Activated CD4-positive, alpha-beta T cell treated with anti-CD3 and anti-CD28 coated beads, Interleukin-2, amount 50 U/mL, for 24 hours (primary cell): ENCODE data around the gene POPDC2.

Experiments
- DNase-seq, 2 donors: peaks; one replicate each; pipeline ENCODE4 v3.0.0-alpha.2; 2020; ENCODE audit warnings: low read depth in 1 of 2, low spot score in 1 of 2

Gene POPDC2

GRCh38 chr3:119672776-119673175, 12.4 kb upstream of the POPDC2 start:
- DNase-seq = no peak

- DNase-seq = no peak
Measured at GRCh38 chr3:119669906-119670570, 9.6 kb upstream of the POPDC2 start.

GRCh38 chr3:119665954-119666559, 5.7 kb upstream of the POPDC2 start:
- DNase-seq = no peak

- no peak for DNase-seq
Measured at GRCh38 chr3:119664850-119665379, 4.5 kb upstream of the POPDC2 start.

- DNase-seq = no peak
Measured at GRCh38 chr3:119664370-119664769, 4.0 kb upstream of the POPDC2 start.

- DNase-seq = no peak
Measured at GRCh38 chr3:119663885-119664284, 3.5 kb upstream of the POPDC2 start.

GRCh38 chr3:119662604-119663373, 2.4 kb upstream of the POPDC2 start:
- DNase-seq = no peak

- DNase-seq = no peak
Measured at GRCh38 chr3:119659606-119660291, 640 bp downstream of the POPDC2 start.

- no peak for DNase-seq
Measured at GRCh38 chr3:119658994-119659393, 1.4 kb downstream of the POPDC2 start.

- no peak for DNase-seq
Measured at GRCh38 chr3:119657887-119658702, 2.3 kb downstream of the POPDC2 start.

- no peak for DNase-seq
Measured at GRCh38 chr3:119653876-119654275, 6.5 kb downstream of the POPDC2 start.

GRCh38 chr3:119652306-119653033, 7.9 kb downstream of the POPDC2 start:
- DNase-seq = no peak

- no peak for DNase-seq
Measured at GRCh38 chr3:119649761-119650160, 10.6 kb downstream of the POPDC2 start.

- DNase-seq = no peak
Measured at GRCh38 chr3:119647843-119648575, 12.4 kb downstream of the POPDC2 start.

GRCh38 chr3:119647171-119647570, 13.2 kb downstream of the POPDC2 start:
- no peak for DNase-seq

- no peak for DNase-seq
Measured at GRCh38 chr3:119645813-119646212, 14.6 kb downstream of the POPDC2 start.

- no peak for DNase-seq
Measured at GRCh38 chr3:119644481-119644880, 15.9 kb downstream of the POPDC2 start.

- DNase-seq = no peak
Measured at GRCh38 chr3:119643528-119643927, 16.9 kb downstream of the POPDC2 start.

- DNase-seq = no peak
Measured at GRCh38 chr3:119642746-119643473, 17.5 kb downstream of the POPDC2 start.
